ENCODE results near the gene ADAMTS12.

DNA sequence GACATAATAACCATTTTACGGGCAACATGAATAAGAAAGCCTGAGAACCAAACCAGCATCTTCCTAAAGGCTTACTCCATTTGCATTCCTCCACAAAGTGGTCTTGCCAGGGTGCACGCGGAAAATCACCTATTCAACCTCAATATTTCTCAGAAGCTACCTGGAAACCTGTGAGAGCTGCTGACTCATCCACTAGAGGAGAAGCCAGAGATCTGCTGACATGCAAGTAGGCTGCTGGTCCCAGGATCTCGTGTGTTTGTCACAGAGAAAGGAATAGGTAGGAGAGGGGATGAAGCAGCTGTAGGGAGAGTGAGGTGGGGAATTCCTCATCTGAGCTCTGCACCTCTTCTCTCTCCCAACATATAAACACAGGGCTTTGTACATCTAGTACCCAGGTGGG is 138.1 kb downstream of the ADAMTS12 start:
- no peak for TF ChIP-seq POLR2A (IDR thresholded peaks at IDR 0.05)
- TF ChIP-seq, protein P1, sequence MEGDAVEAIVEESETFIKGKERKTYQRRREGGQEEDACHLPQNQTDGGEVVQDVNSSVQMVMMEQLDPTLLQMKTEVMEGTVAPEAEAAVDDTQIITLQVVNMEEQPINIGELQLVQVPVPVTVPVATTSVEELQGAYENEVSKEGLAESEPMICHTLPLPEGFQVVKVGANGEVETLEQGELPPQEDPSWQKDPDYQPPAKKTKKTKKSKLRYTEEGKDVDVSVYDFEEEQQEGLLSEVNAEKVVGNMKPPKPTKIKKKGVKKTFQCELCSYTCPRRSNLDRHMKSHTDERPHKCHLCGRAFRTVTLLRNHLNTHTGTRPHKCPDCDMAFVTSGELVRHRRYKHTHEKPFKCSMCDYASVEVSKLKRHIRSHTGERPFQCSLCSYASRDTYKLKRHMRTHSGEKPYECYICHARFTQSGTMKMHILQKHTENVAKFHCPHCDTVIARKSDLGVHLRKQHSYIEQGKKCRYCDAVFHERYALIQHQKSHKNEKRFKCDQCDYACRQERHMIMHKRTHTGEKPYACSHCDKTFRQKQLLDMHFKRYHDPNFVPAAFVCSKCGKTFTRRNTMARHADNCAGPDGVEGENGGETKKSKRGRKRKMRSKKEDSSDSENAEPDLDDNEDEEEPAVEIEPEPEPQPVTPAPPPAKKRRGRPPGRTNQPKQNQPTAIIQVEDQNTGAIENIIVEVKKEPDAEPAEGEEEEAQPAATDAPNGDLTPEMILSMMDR (IDR thresholded peaks at IDR 0.05 in 4 of 5, conservative IDR thresholded peaks at IDR 0.05 in 1 of 5) = no peak
